ENCODE data around the gene RMND5A.

GRCh38 chr2:86697551-86698104, 22.5 kb upstream of the RMND5A start:
- TF ChIP-seq CTCF (IDR thresholded peaks at IDR 0.05) (no peak), POLR2AphosphoS5 (IDR thresholded peaks at IDR 0.05; ENCODE audit: low read depth, low read length) (no peak), GATA2 (CRISPR knock-in tag; IDR thresholded peaks at IDR 0.05) (no peak), EP300 (IDR thresholded peaks at IDR 0.05; ENCODE audit: borderline replicate concordance in 1 of 2, low read depth in 1 of 2, low read length in 1 of 2) (no peak), ELF1 (IDR thresholded peaks at IDR 0.05) (no peak), GABPA (IDR thresholded peaks at IDR 0.05; ENCODE audit: low read depth) (no peak), TEAD4 (IDR thresholded peaks at IDR 0.05; ENCODE audit: borderline replicate concordance, insufficient read depth) (no peak), RFX5 (IDR thresholded peaks at IDR 0.05; ENCODE audit: low read length) (no peak)
- TF ChIP-seq, protein P1, sequence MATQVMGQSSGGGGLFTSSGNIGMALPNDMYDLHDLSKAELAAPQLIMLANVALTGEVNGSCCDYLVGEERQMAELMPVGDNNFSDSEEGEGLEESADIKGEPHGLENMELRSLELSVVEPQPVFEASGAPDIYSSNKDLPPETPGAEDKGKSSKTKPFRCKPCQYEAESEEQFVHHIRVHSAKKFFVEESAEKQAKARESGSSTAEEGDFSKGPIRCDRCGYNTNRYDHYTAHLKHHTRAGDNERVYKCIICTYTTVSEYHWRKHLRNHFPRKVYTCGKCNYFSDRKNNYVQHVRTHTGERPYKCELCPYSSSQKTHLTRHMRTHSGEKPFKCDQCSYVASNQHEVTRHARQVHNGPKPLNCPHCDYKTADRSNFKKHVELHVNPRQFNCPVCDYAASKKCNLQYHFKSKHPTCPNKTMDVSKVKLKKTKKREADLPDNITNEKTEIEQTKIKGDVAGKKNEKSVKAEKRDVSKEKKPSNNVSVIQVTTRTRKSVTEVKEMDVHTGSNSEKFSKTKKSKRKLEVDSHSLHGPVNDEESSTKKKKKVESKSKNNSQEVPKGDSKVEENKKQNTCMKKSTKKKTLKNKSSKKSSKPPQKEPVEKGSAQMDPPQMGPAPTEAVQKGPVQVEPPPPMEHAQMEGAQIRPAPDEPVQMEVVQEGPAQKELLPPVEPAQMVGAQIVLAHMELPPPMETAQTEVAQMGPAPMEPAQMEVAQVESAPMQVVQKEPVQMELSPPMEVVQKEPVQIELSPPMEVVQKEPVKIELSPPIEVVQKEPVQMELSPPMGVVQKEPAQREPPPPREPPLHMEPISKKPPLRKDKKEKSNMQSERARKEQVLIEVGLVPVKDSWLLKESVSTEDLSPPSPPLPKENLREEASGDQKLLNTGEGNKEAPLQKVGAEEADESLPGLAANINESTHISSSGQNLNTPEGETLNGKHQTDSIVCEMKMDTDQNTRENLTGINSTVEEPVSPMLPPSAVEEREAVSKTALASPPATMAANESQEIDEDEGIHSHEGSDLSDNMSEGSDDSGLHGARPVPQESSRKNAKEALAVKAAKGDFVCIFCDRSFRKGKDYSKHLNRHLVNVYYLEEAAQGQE (IDR thresholded peaks at IDR 0.05; ENCODE audit: low read depth, low read length): no peak
- TF ChIP-seq, protein P2, sequence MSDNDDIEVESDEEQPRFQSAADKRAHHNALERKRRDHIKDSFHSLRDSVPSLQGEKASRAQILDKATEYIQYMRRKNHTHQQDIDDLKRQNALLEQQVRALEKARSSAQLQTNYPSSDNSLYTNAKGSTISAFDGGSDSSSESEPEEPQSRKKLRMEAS (IDR thresholded peaks at IDR 0.05; ENCODE audit: low read depth): no peak
